Caco-2 (cell line): ENCODE data around the gene ASB13. TPM values are rescaled to one million over a fixed set of nuclear protein-coding genes. Genes with fewer than 3 reads are reported as not detected.

ENCODE experiments used
- BruUV-seq: library from RNA; stranded (reverse); fragments of 400-500 nt; replicated peaks from 2 replicates; lab custom pipeline; 2021; lab: Mats Ljungman, UMichigan
- CTCF ChIA-PET: fragments of 300-600 bp; sonication (Branson Sonifier 250); formaldehyde crosslinking; loops from one replicate; lab custom pipeline; 2022; ENCODE audit warnings: antibody characterized with exemption; lab: Charles Lee
- POLR2A ChIA-PET: fragments of 300-600 bp; sonication (Branson Sonifier 250); formaldehyde crosslinking; loops from one replicate; lab custom pipeline; 2022; ENCODE audit warnings: antibody characterized with exemption; lab: Charles Lee
- DNase-seq, 2 experiments: peaks; one replicate each; pipeline versions ENCODE4 v3.0.0 to v3.0.0-alpha.2; 2020 to 2022
- H3K27me3 ChIP-seq: replicated peaks from 2 replicates; pipeline ENCODE4 v1.6.0; 2011; ENCODE audit warnings: low read length; ENCODE audit not compliant: control insufficient read depth, insufficient read depth
- H3K36me3 ChIP-seq: 2 replicates; pipeline ENCODE4 v1.5.1; 2011; ENCODE audit warnings: low read length; ENCODE audit not compliant: control insufficient read depth, insufficient read depth
- H3K4me1 ChIP-seq: fragments of 250-450 bp; sonication (Bioruptor Pico); 2 replicates; pipeline ENCODE4 v1.5.1; 2020; ENCODE audit warnings: mild to moderate bottlenecking
- H3K4me3 ChIP-seq: 2 replicates; pipeline ENCODE4 v1.5.1; 2011; ENCODE audit warnings: low read depth, mild to moderate bottlenecking, control low read depth, low read length
- H3K9me3 ChIP-seq: fragments of 250-450 bp; sonication (Bioruptor Pico); 2 replicates; pipeline ENCODE4 v1.5.1; 2020; ENCODE audit warnings: mild to moderate bottlenecking, moderate library complexity
- H3K27ac Mint-ChIP-seq: one replicate; pipeline ENCODE4 v1.8.0; 2022; ENCODE audit warnings: mixed read lengths; ENCODE audit not compliant: unreplicated experiment
- H3K27me3 Mint-ChIP-seq: one replicate; pipeline ENCODE4 v1.8.0; 2022; ENCODE audit warnings: mixed read lengths; ENCODE audit not compliant: insufficient read depth, unreplicated experiment
- H3K36me3 Mint-ChIP-seq: one replicate; pipeline ENCODE4 v1.8.0; 2022; ENCODE audit warnings: mild to moderate bottlenecking, mixed read lengths; ENCODE audit not compliant: insufficient read depth, unreplicated experiment
- H3K4me1 Mint-ChIP-seq: one replicate; pipeline ENCODE4 v1.8.0; 2022; ENCODE audit warnings: low read depth, mixed read lengths; ENCODE audit not compliant: unreplicated experiment
- H3K4me3 Mint-ChIP-seq: one replicate; pipeline ENCODE4 v1.8.0; 2022; ENCODE audit warnings: mild to moderate bottlenecking, moderate library complexity, mixed read lengths; ENCODE audit not compliant: unreplicated experiment
- H3K9me3 Mint-ChIP-seq: one replicate; pipeline ENCODE4 v1.8.0; 2022; ENCODE audit warnings: mixed read lengths; ENCODE audit not compliant: unreplicated experiment
- intact Hi-C: fragments of 100-400 bp; cut with micrococcal nuclease; formaldehyde crosslinking; loops from one replicate; pipeline ENCODE4 v1.10.0; 2022; ENCODE audit not compliant: unreplicated experiment
- total RNA-seq: library from RNA; stranded (reverse); gene quantifications from 2 replicates; pipeline ENCODE4 v1.2.3, GENCODE V29; 2022
- TF ChIP-seq, protein P1 (sequence below), 2 experiments: fragments of 200-600 bp in 1 of 2; IDR thresholded peaks; 1 replicate in 1 of 2; 2 replicates in 1 of 2; pipeline versions ENCODE4 v1.5.1 to v1.8.0; 2011 to 2022; ENCODE audit warnings: antibody characterized with exemption in 1 of 2, control low read depth in 1 of 2, inconsistent platforms in 1 of 2, low read depth in 1 of 2, low read length in 1 of 2, mild to moderate bottlenecking in 1 of 2, moderate library complexity in 1 of 2; ENCODE audit not compliant: insufficient read depth in 1 of 2, severe bottlenecking in 1 of 2, unreplicated experiment in 1 of 2

ASB13 gene
- total RNA-seq, 1 experiment from 2014 or later: 44.8 TPM

DNA sequence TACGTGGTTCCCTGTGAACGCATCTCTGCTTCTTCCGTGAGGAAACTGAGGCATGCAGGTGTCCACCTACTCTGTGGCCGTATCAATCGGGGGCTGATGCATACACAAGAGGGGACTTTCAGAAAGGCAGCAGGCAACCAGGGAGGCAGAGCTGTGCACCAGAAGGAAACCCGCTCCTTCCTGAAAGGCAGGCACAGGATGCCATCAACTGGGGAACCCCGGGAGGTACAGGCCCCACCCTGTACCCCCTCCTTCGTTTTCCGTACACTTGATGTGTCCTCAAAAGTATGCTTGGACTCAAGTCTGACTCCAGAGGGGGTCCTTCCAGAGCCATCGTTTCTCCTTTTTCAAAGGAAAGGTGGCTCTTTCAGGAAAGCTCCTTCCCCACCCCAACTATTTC lies 59.5 kb downstream of the ASB13 start:
- BruUV-seq: no TSS peak
- no peak overlapping the region for H3K4me3 ChIP-seq
- TF ChIP-seq, protein P1, sequence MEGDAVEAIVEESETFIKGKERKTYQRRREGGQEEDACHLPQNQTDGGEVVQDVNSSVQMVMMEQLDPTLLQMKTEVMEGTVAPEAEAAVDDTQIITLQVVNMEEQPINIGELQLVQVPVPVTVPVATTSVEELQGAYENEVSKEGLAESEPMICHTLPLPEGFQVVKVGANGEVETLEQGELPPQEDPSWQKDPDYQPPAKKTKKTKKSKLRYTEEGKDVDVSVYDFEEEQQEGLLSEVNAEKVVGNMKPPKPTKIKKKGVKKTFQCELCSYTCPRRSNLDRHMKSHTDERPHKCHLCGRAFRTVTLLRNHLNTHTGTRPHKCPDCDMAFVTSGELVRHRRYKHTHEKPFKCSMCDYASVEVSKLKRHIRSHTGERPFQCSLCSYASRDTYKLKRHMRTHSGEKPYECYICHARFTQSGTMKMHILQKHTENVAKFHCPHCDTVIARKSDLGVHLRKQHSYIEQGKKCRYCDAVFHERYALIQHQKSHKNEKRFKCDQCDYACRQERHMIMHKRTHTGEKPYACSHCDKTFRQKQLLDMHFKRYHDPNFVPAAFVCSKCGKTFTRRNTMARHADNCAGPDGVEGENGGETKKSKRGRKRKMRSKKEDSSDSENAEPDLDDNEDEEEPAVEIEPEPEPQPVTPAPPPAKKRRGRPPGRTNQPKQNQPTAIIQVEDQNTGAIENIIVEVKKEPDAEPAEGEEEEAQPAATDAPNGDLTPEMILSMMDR (IDR thresholded peaks at IDR 0.05; ENCODE audit: insufficient read depth in 1 of 2, low read depth in 1 of 2, low read length in 1 of 2, severe bottlenecking in 1 of 2, unreplicated experiment in 1 of 2): no peak
- H3K4me1 Mint-ChIP-seq: peaks cover 22% of the 10 kb centered on the region
- intact Hi-C loops: no loop called here
- H3K27me3 Mint-ChIP-seq: no peaks in the 10 kb centered on the region
- ChIA-PET POLR2A (no interaction called here), CTCF (no interaction called here)
- H3K9me3 Mint-ChIP-seq: no peaks in the 10 kb centered on the region
- H3K27me3 ChIP-seq: no peaks in the 10 kb centered on the region
- no peaks in the 10 kb centered on the region for H3K36me3 Mint-ChIP-seq
- H3K27ac Mint-ChIP-seq: no peak overlapping the region
- peaks cover 20% of the 10 kb centered on the region for H3K4me1 ChIP-seq
- H3K9me3 ChIP-seq: peaks cover 3% of the 10 kb centered on the region; the same call in 1 of the 2 replicates
- H3K4me3 Mint-ChIP-seq: no peak overlapping the region
- H3K36me3 ChIP-seq: no peaks in the 10 kb centered on the region
- no peak for DNase-seq

DNA sequence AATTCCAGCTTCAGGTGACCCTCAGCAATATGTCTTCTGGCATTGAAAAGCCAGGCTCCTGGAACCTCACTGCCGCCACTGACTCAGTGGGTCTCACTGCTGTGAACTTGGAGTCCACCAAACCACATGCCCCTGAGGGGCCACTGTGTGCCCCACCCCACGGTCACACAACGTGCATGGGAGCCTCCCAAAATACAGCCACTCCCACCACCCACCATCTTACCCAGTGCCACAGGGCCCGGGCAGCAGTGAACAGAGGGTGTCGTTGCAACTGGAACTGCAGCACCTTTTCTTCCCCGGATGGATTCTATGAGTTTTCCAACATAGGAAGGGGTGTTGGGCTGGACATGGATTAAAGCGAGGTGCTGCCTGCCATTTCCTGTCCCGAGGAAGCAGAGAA lies 60.1 kb downstream of the ASB13 start:
- intact Hi-C loops: no loop called here
- H3K4me3 Mint-ChIP-seq: no peak overlapping the region
- no TSS peak for BruUV-seq

DNA sequence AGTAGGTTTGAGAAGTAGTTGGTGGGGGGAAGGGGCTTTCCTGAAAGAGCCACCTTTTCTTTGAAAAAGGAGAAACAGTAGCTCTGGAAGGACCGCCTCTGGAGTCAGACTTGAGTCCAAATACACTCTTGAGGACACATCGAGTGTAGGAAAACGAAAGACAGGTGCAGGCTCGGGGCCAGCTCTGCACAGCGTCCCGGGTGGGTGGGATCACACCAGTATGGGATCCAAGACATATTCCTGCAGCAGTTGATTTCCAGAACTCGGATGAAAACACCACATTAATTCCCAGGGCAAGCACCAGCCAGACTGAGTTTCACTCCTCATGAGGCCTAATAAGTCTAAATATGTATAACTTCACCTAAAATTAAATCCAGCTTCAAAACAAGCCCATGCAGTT lies 61.4 kb downstream of the ASB13 start:
- peaks cover 11% of the 10 kb centered on the region for H3K4me1 Mint-ChIP-seq
- H3K9me3 Mint-ChIP-seq: no peaks in the 10 kb centered on the region
- no peak overlapping the region for H3K4me3 ChIP-seq
- intact Hi-C loops: no loop called here
- no peaks in the 10 kb centered on the region for H3K36me3 ChIP-seq
- TF ChIP-seq, protein P1 (IDR thresholded peaks at IDR 0.05; ENCODE audit: insufficient read depth in 1 of 2, low read depth in 1 of 2, low read length in 1 of 2, severe bottlenecking in 1 of 2, unreplicated experiment in 1 of 2): no peak
- H3K9me3 ChIP-seq: peaks cover 3% of the 10 kb centered on the region; the same call in 1 of the 2 replicates
- H3K36me3 Mint-ChIP-seq: no peaks in the 10 kb centered on the region
- no peaks in the 10 kb centered on the region for H3K27me3 ChIP-seq
- no TSS peak for BruUV-seq
- H3K27me3 Mint-ChIP-seq: no peaks in the 10 kb centered on the region
- ChIA-PET CTCF (interaction anchor here (0.6 to 0.8 kb wide), 2 partner anchors 18 to 797 kb away, joined by 3 to 6 read pairs; no protein-coding TSS in a partner anchor), POLR2A (interaction anchor here (1.2 kb wide), 1 partner anchor 159 kb away, joined by 6 read pairs; no protein-coding TSS in a partner anchor)
- no peak overlapping the region for H3K4me3 Mint-ChIP-seq
- H3K4me1 ChIP-seq: peaks cover 8% of the 10 kb centered on the region
- H3K27ac Mint-ChIP-seq: no peak overlapping the region
- no peak for DNase-seq

More for the DNA sequence above, 60.1 kb downstream of the ASB13 start:
- TF ChIP-seq, protein P1 (IDR thresholded peaks at IDR 0.05; ENCODE audit: insufficient read depth in 1 of 2, low read depth in 1 of 2, low read length in 1 of 2, severe bottlenecking in 1 of 2, unreplicated experiment in 1 of 2): no peak
- H3K27me3 ChIP-seq: no peaks in the 10 kb centered on the region
- H3K4me1 ChIP-seq: peaks cover 20% of the 10 kb centered on the region
- POLR2A ChIA-PET: no interaction called here
- Mint-ChIP-seq H3K27me3 (no peaks in the 10 kb centered on the region), H3K27ac (no peak overlapping the region), H3K9me3 (no peaks in the 10 kb centered on the region), H3K4me1 (peaks cover 22% of the 10 kb centered on the region), H3K36me3 (no peaks in the 10 kb centered on the region)
- H3K9me3 ChIP-seq: peaks cover 3% of the 10 kb centered on the region; the same call in 1 of the 2 replicates
- CTCF ChIA-PET: no interaction called here
- no peak for DNase-seq
- no peaks in the 10 kb centered on the region for H3K36me3 ChIP-seq
- no peak overlapping the region for H3K4me3 ChIP-seq
